ENCODE data around the gene CBL.
A peak's percentile ranks its signal among the peaks of the same experiment; 100 is the strongest.
"Not testable (repeated sequence)": the region's sequence is repeated elsewhere in the genome, so short reads cannot be mapped to it uniquely, and the experiment has no call there.

CBL gene

GRCh38 chr11:119210050-119210449 is 3.9 kb downstream of the CBL start:
- Histone ChIP-seq H3K27ac (ENCODE audit: low read depth, low read length, severe bottlenecking) (no peak overlapping the region), H3K36me3 (ENCODE audit: control insufficient read depth, insufficient read depth, low read length) (no peaks in the 10 kb centered on the region), H3K9me3 (ENCODE audit: control insufficient read depth, low read length) (no peaks in the 10 kb centered on the region), H3K4me1 (ENCODE audit: control insufficient read depth, insufficient read depth, low read length, poor library complexity, severe bottlenecking) (peaks cover 5% of the 10 kb centered on the region), H3K4me3 (ENCODE audit: extremely low read depth, insufficient read depth, low read length, poor library complexity, severe bottlenecking) (no peak overlapping the region)
- 67 to 84% methylated on average over 3 of the region's 3 CpGs for WGBS, 2 experiments (ENCODE audit: insufficient coverage in 2 of 2)

- peak overlapping the region; percentile 56 for H3K27ac ChIP-seq (ENCODE audit: low read depth, low read length, severe bottlenecking)
- H3K9me3 ChIP-seq (ENCODE audit: control insufficient read depth, low read length) = no peaks in the 10 kb centered on the region
- H3K36me3 ChIP-seq (ENCODE audit: control insufficient read depth, insufficient read depth, low read length) = peaks cover 7% of the 10 kb centered on the region
- WGBS, 2 experiments (ENCODE audit: insufficient coverage in 2 of 2) = 88% methylated on average over 1 to 2 of the region's 8 CpGs
- no peak overlapping the region for H3K4me3 ChIP-seq (ENCODE audit: extremely low read depth, insufficient read depth, low read length, poor library complexity, severe bottlenecking)
- H3K4me1 ChIP-seq (ENCODE audit: control insufficient read depth, insufficient read depth, low read length, poor library complexity, severe bottlenecking) = peaks cover 10% of the 10 kb centered on the region
Measured at GRCh38 chr11:119218141-119218878, 12.2 kb downstream of the CBL start.

GRCh38 chr11:119222308-119222707 is 16.2 kb downstream of the CBL start:
- no peak overlapping the region for H3K4me3 ChIP-seq (ENCODE audit: extremely low read depth, insufficient read depth, low read length, poor library complexity, severe bottlenecking)
- no peak overlapping the region for H3K27ac ChIP-seq (ENCODE audit: low read depth, low read length, severe bottlenecking)
- H3K4me1 ChIP-seq (ENCODE audit: control insufficient read depth, insufficient read depth, low read length, poor library complexity, severe bottlenecking) = peaks cover 10% of the 10 kb centered on the region
- no peaks in the 10 kb centered on the region for H3K9me3 ChIP-seq (ENCODE audit: control insufficient read depth, low read length)
- 84 to 85% methylated on average over 2 of the region's 2 CpGs for WGBS, 2 experiments (ENCODE audit: insufficient coverage in 2 of 2)
- H3K36me3 ChIP-seq (ENCODE audit: control insufficient read depth, insufficient read depth, low read length) = peaks cover 10% of the 10 kb centered on the region

GRCh38 chr11:119222891-119223290 is 16.8 kb downstream of the CBL start:
- H3K27ac ChIP-seq (ENCODE audit: low read depth, low read length, severe bottlenecking) = no peak overlapping the region
- peaks cover 7% of the 10 kb centered on the region for H3K4me1 ChIP-seq (ENCODE audit: control insufficient read depth, insufficient read depth, low read length, poor library complexity, severe bottlenecking)
- 98 to 100% methylated on average over 2 to 4 of the region's 5 CpGs for WGBS, 2 experiments (ENCODE audit: insufficient coverage in 2 of 2)
- H3K9me3 ChIP-seq (ENCODE audit: control insufficient read depth, low read length) = no peaks in the 10 kb centered on the region
- H3K4me3 ChIP-seq (ENCODE audit: extremely low read depth, insufficient read depth, low read length, poor library complexity, severe bottlenecking) = no peak overlapping the region
- peaks cover 15% of the 10 kb centered on the region for H3K36me3 ChIP-seq (ENCODE audit: control insufficient read depth, insufficient read depth, low read length)

- peaks cover 3% of the 10 kb centered on the region for H3K4me1 ChIP-seq (ENCODE audit: control insufficient read depth, insufficient read depth, low read length, poor library complexity, severe bottlenecking)
Measured at GRCh38 chr11:119223856-119224255, 17.7 kb downstream of the CBL start.

GRCh38 chr11:119228535-119229287 is 22.6 kb downstream of the CBL start:
- 73% methylated on average over 3 of the region's 9 CpGs; no CpG with 5 or more reads in 1 of the 2 experiments for WGBS, 2 experiments (ENCODE audit: insufficient coverage in 2 of 2)
- H3K4me3 ChIP-seq (ENCODE audit: extremely low read depth, insufficient read depth, low read length, poor library complexity, severe bottlenecking); H3K27ac ChIP-seq (ENCODE audit: low read depth, low read length, severe bottlenecking); H3K9me3 ChIP-seq (ENCODE audit: control insufficient read depth, low read length); H3K4me1 ChIP-seq (ENCODE audit: control insufficient read depth, insufficient read depth, low read length, poor library complexity, severe bottlenecking): not testable (repeated sequence)
- H3K36me3 ChIP-seq (ENCODE audit: control insufficient read depth, insufficient read depth, low read length) = peaks cover 32% of the 10 kb centered on the region

More at GRCh38 chr11:119223856-119224255, 17.7 kb downstream of the CBL start:
- WGBS, 2 experiments (ENCODE audit: insufficient coverage in 2 of 2) = 86 to 100% methylated on average over 1 of the region's 1 CpG
- Histone ChIP-seq H3K4me3 (ENCODE audit: extremely low read depth, insufficient read depth, low read length, poor library complexity, severe bottlenecking) (no peak overlapping the region), H3K9me3 (ENCODE audit: control insufficient read depth, low read length) (no peaks in the 10 kb centered on the region), H3K27ac (ENCODE audit: low read depth, low read length, severe bottlenecking) (no peak overlapping the region), H3K36me3 (ENCODE audit: control insufficient read depth, insufficient read depth, low read length) (peaks cover 19% of the 10 kb centered on the region)

- no peaks in the 10 kb centered on the region for H3K4me1 ChIP-seq (ENCODE audit: control insufficient read depth, insufficient read depth, low read length, poor library complexity, severe bottlenecking)
- no peaks in the 10 kb centered on the region for H3K9me3 ChIP-seq (ENCODE audit: control insufficient read depth, low read length)
- 80% methylated on average over 1 of the region's 3 CpGs; no CpG with 5 or more reads in 1 of the 2 experiments for WGBS, 2 experiments (ENCODE audit: insufficient coverage in 2 of 2)
- no peak overlapping the region for H3K4me3 ChIP-seq (ENCODE audit: extremely low read depth, insufficient read depth, low read length, poor library complexity, severe bottlenecking)
- no peak overlapping the region for H3K27ac ChIP-seq (ENCODE audit: low read depth, low read length, severe bottlenecking)
- peaks cover 37% of the 10 kb centered on the region for H3K36me3 ChIP-seq (ENCODE audit: control insufficient read depth, insufficient read depth, low read length)
Measured at GRCh38 chr11:119229288-119229672, 23.1 kb downstream of the CBL start.

GRCh38 chr11:119229741-119230140 is 23.6 kb downstream of the CBL start:
- no peak overlapping the region for H3K4me3 ChIP-seq (ENCODE audit: extremely low read depth, insufficient read depth, low read length, poor library complexity, severe bottlenecking)
- no peak overlapping the region for H3K27ac ChIP-seq (ENCODE audit: low read depth, low read length, severe bottlenecking)
- WGBS, 2 experiments (ENCODE audit: insufficient coverage in 2 of 2) = no CpG with 5 or more reads among the region's 4 CpGs
- H3K4me1 ChIP-seq (ENCODE audit: control insufficient read depth, insufficient read depth, low read length, poor library complexity, severe bottlenecking) = no peaks in the 10 kb centered on the region
- peaks cover 42% of the 10 kb centered on the region for H3K36me3 ChIP-seq (ENCODE audit: control insufficient read depth, insufficient read depth, low read length)
- H3K9me3 ChIP-seq (ENCODE audit: control insufficient read depth, low read length) = no peaks in the 10 kb centered on the region

GRCh38 chr11:119236490-119236889 is 30.4 kb downstream of the CBL start:
- Histone ChIP-seq H3K27ac (ENCODE audit: low read depth, low read length, severe bottlenecking) (no peak overlapping the region), H3K4me3 (ENCODE audit: extremely low read depth, insufficient read depth, low read length, poor library complexity, severe bottlenecking) (no peak overlapping the region), H3K9me3 (ENCODE audit: control insufficient read depth, low read length) (no peaks in the 10 kb centered on the region), H3K4me1 (ENCODE audit: control insufficient read depth, insufficient read depth, low read length, poor library complexity, severe bottlenecking) (peaks cover 8% of the 10 kb centered on the region), H3K36me3 (ENCODE audit: control insufficient read depth, insufficient read depth, low read length) (peaks cover 57% of the 10 kb centered on the region)

GRCh38 chr11:119236891-119237290 is 30.8 kb downstream of the CBL start:
- H3K9me3 ChIP-seq (ENCODE audit: control insufficient read depth, low read length) = no peaks in the 10 kb centered on the region
- H3K4me1 ChIP-seq (ENCODE audit: control insufficient read depth, insufficient read depth, low read length, poor library complexity, severe bottlenecking) = peaks cover 8% of the 10 kb centered on the region
- no CpG with 5 or more reads among the region's 1 CpG for WGBS, 2 experiments (ENCODE audit: insufficient coverage in 2 of 2)
- no peak overlapping the region for H3K27ac ChIP-seq (ENCODE audit: low read depth, low read length, severe bottlenecking)
- no peak overlapping the region for H3K4me3 ChIP-seq (ENCODE audit: extremely low read depth, insufficient read depth, low read length, poor library complexity, severe bottlenecking)
- peaks cover 55% of the 10 kb centered on the region for H3K36me3 ChIP-seq (ENCODE audit: control insufficient read depth, insufficient read depth, low read length)

GRCh38 chr11:119237515-119237914 is 31.4 kb downstream of the CBL start:
- H3K27ac ChIP-seq (ENCODE audit: low read depth, low read length, severe bottlenecking) = no peak overlapping the region

More at GRCh38 chr11:119237515-119237914, 31.4 kb downstream of the CBL start:
- Histone ChIP-seq H3K36me3 (ENCODE audit: control insufficient read depth, insufficient read depth, low read length) (peaks cover 48% of the 10 kb centered on the region), H3K4me3 (ENCODE audit: extremely low read depth, insufficient read depth, low read length, poor library complexity, severe bottlenecking) (no peak overlapping the region), H3K9me3 (ENCODE audit: control insufficient read depth, low read length) (no peaks in the 10 kb centered on the region), H3K4me1 (ENCODE audit: control insufficient read depth, insufficient read depth, low read length, poor library complexity, severe bottlenecking) (peaks cover 8% of the 10 kb centered on the region)
